MG63 (cell line): ENCODE results near the gene SPATA21. TPM values are rescaled to one million over a fixed set of nuclear protein-coding genes. Genes with fewer than 3 reads are reported as not detected.
"Not testable (repeated sequence)": the region's sequence is repeated elsewhere in the genome, so short reads cannot be mapped to it uniquely, and the experiment has no call there.

Source experiments
- DNase-seq: peaks from one replicate; pipeline ENCODE4 v3.0.0-alpha.2; 2020
- H3K27me3 ChIP-seq: fragments of 250-450 bp; sonication (Bioruptor Pico); 2 replicates; pipeline ENCODE4 v1.5.1; 2020; ENCODE audit warnings: mild to moderate bottlenecking, moderate library complexity
- H3K36me3 ChIP-seq: fragments of 250-450 bp; sonication (Bioruptor Pico); 2 replicates; pipeline ENCODE4 v1.5.1; 2020; ENCODE audit warnings: mild to moderate bottlenecking, moderate library complexity
- H3K4me3 ChIP-seq: fragments of 250-450 bp; sonication (Bioruptor Pico); 2 replicates; pipeline ENCODE4 v1.5.1; 2020; ENCODE audit warnings: mild to moderate bottlenecking, moderate library complexity
- H3K9me3 ChIP-seq: fragments of 250-450 bp; sonication (Bioruptor Pico); 2 replicates; pipeline ENCODE4 v1.5.1; 2020; ENCODE audit warnings: mild to moderate bottlenecking, moderate library complexity
- total RNA-seq: library from RNA; depleted of rRNA; stranded (reverse); fragments of >200 nt; shearing (Covaris generic); gene quantifications from 2 replicates; pipeline ENCODE4 v1.2.3, GENCODE V29; 2014; ENCODE audit warnings: low replicate concordance

The SPATA21 gene
- total RNA-seq, 1 experiment from 2014 or later = not detected

GRCh38 chr1:16459352-16459925 is 22.2 kb upstream of the SPATA21 start:
- peaks cover 46% of the 10 kb centered on the region for H3K36me3 ChIP-seq
- H3K9me3 ChIP-seq = no peaks in the 10 kb centered on the region
- no peaks in the 10 kb centered on the region for H3K27me3 ChIP-seq
- no peak overlapping the region for H3K4me3 ChIP-seq
- DNase-seq = no peak

- Histone ChIP-seq H3K9me3 (no peaks in the 10 kb centered on the region), H3K36me3 (peaks cover 49% of the 10 kb centered on the region), H3K27me3 (no peaks in the 10 kb centered on the region), H3K4me3 (no peak overlapping the region)
- no peak for DNase-seq
Measured at GRCh38 chr1:16458831-16459230, 21.6 kb upstream of the SPATA21 start.

DNA sequence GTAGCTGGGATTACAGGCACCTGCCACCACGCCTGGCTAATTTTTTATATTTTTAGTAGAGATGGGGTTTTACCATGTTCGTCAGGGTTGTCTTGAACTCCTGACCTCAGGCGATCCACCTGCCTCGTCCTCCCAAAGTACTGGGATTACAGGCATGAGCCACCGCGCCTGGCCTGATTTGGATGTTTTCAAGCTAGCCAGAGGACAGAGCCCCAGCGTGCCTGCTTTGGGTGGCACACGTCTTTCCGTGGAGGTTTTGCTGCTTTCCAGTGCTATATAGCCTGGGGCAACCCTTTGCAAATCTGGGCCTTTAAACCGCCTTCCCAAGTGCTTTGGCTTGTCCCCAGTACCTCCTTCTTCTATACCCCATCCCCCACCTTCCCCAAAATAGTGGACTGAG is 18.9 kb upstream of the SPATA21 start:
- not testable (repeated sequence) for H3K27me3 ChIP-seq, H3K4me3 ChIP-seq, H3K9me3 ChIP-seq, DNase-seq
- H3K36me3 ChIP-seq = peaks cover 51% of the 10 kb centered on the region

- peaks cover 56% of the 10 kb centered on the region for H3K36me3 ChIP-seq
- not testable (repeated sequence) for DNase-seq
Measured at GRCh38 chr1:16454909-16455308, 17.7 kb upstream of the SPATA21 start.

GRCh38 chr1:16451841-16452528 is 14.8 kb upstream of the SPATA21 start:
- Histone ChIP-seq H3K9me3 (no peaks in the 10 kb centered on the region), H3K36me3 (peaks cover 43% of the 10 kb centered on the region), H3K27me3 (no peaks in the 10 kb centered on the region), H3K4me3 (no peak overlapping the region)
- no peak for DNase-seq

More at GRCh38 chr1:16454909-16455308, 17.7 kb upstream of the SPATA21 start:
- not testable (repeated sequence) for H3K27me3 ChIP-seq, H3K4me3 ChIP-seq, H3K9me3 ChIP-seq

DNA sequence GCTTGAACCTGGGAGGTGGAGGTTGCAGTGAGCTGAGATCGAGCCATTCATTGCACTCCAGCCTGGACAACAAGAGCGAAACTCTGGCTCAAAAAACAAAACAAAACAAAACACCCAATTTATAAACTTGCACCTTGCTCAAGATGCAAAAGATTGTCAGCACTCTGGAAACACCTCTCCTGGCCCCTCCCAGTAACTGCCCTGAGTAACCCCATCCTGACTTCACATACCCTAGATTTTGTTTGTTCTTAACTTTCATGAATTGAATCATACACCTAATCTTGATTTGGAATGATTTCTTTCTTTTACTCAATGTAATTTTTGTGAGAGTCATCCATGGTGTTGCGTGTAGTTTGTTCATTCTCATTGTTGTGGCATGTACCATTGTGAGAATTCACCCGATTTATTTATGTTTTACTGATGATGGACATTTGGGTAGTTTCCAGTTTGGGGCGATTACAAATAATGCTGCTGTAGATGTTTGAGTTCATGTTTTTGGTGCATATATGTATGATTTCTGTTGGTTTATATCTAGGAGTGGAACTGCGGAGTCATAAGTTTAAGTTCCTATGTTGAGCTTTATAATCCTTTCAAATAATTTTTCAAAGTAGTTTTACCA is 13.7 kb upstream of the SPATA21 start:
- H3K4me3 ChIP-seq = no peak overlapping the region
- DNase-seq = no peak
- H3K9me3 ChIP-seq = no peaks in the 10 kb centered on the region
- H3K27me3 ChIP-seq = no peaks in the 10 kb centered on the region
- H3K36me3 ChIP-seq = peaks cover 37% of the 10 kb centered on the region

- Histone ChIP-seq H3K36me3 (peaks cover 47% of the 10 kb centered on the region), H3K4me3 (no peak overlapping the region), H3K27me3 (no peaks in the 10 kb centered on the region), H3K9me3 (no peaks in the 10 kb centered on the region)
- DNase-seq = no peak
Measured at GRCh38 chr1:16449666-16450065, 12.4 kb upstream of the SPATA21 start.

- no peaks in the 10 kb centered on the region for H3K27me3 ChIP-seq
- peaks cover 51% of the 10 kb centered on the region for H3K36me3 ChIP-seq
- no peak for DNase-seq
- H3K9me3 ChIP-seq = no peaks in the 10 kb centered on the region
- no peak overlapping the region for H3K4me3 ChIP-seq
Measured at GRCh38 chr1:16449065-16449464, 11.8 kb upstream of the SPATA21 start.

DNA sequence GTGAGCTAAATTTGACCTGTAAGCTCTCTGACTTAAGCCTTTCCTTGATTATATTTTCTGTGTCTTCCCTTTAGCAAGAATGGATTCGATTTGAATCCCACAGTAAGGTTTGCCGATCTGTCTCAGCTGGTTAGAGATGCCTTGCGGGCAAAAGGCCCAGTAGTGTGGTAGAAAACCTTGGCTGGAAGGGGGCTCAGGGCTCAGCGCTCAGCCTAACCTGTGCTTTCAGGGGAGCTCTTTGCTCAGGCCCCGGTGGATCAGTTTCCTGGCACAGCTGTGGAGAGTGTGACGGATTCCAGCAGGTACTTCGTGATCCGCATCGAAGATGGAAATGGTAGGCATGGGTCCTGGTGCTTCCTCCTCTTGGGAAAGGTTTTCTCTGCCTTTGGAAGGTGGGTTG is 10.4 kb upstream of the SPATA21 start:
- H3K9me3 ChIP-seq = no peaks in the 10 kb centered on the region
- H3K4me3 ChIP-seq = no peak overlapping the region
- peaks cover 51% of the 10 kb centered on the region for H3K36me3 ChIP-seq
- no peak for DNase-seq
- H3K27me3 ChIP-seq = no peaks in the 10 kb centered on the region

DNA sequence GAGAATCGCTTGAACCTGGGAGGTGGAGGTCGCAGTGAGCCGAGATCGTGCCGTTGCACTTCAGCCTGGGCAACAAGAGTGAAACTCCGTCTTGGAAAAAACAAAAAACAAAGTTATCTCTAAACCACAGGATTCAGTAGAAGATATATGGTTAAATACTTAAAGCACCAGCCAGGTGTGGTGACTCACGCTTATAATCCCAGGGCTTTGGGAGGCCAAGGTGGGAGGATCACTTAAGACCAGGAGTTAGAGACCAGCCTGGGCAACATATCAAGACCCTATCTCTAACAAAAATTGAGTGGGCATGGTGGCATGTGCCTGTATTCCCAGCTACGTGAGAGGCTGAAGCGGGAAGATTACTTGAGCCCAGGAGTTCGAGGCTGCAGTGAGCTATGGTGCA is 8.9 kb upstream of the SPATA21 start:
- H3K9me3 ChIP-seq = no peaks in the 10 kb centered on the region
- peaks cover 40% of the 10 kb centered on the region for H3K36me3 ChIP-seq
- H3K4me3 ChIP-seq = no peak overlapping the region
- no peak for DNase-seq
- no peaks in the 10 kb centered on the region for H3K27me3 ChIP-seq

GRCh38 chr1:16445052-16445451 is 7.8 kb upstream of the SPATA21 start:
- Histone ChIP-seq H3K9me3 (no peaks in the 10 kb centered on the region), H3K36me3 (peaks cover 36% of the 10 kb centered on the region), H3K4me3 (no peak overlapping the region), H3K27me3 (no peaks in the 10 kb centered on the region)
- no peak for DNase-seq

- Histone ChIP-seq H3K27me3 (no peaks in the 10 kb centered on the region), H3K4me3 (no peak overlapping the region), H3K36me3 (peaks cover 34% of the 10 kb centered on the region), H3K9me3 (no peaks in the 10 kb centered on the region)
- no peak for DNase-seq
Measured at GRCh38 chr1:16443975-16444770, 6.9 kb upstream of the SPATA21 start.

GRCh38 chr1:16442941-16443340 is 5.7 kb upstream of the SPATA21 start:
- no peak overlapping the region for H3K4me3 ChIP-seq
- DNase-seq = no peak
- H3K36me3 ChIP-seq = peaks cover 30% of the 10 kb centered on the region
- no peaks in the 10 kb centered on the region for H3K27me3 ChIP-seq
- no peaks in the 10 kb centered on the region for H3K9me3 ChIP-seq

DNA sequence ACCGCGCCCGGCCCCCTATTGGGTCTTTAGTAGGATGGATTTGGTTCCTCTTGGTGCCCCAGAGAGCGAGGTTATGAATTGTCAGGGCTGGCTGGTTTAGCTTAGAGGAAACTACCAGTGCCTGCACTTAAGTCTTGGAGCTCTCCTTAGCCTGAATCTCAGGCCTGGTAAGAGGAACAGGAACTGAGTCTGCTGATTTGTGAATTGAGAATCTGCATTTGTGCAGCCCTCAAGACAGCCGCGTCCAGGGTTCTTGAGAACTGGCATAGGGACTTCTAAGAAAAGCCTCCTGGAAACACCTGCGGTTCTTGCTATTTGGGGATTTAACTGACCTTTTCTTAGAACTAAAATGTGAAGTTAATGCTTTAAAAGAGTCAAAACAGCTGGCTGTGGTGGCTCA is 5.0 kb upstream of the SPATA21 start:
- H3K4me3 ChIP-seq = no peak overlapping the region
- peaks cover 28% of the 10 kb centered on the region for H3K36me3 ChIP-seq
- no peak for DNase-seq
- H3K9me3 ChIP-seq = no peaks in the 10 kb centered on the region
- no peaks in the 10 kb centered on the region for H3K27me3 ChIP-seq

DNA sequence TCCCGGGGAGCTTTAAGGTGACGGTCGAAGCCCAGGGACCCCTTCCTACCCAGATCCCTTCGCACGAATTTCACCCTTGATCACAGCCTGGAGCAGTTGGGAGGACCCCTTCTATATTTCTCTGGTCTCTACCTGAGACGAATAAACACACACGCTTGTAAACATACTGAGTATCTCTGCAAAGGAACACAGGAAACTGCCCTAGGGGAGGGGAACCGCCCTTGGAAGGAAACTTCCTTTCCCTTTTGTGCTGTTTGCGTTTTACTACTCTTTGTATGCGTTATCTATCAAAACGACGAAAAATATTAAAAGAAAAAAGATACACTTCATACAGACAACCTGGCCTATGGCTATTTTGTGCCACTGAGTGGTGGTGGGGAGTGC is 4.0 kb upstream of the SPATA21 start:
- Histone ChIP-seq H3K27me3 (no peaks in the 10 kb centered on the region), H3K4me3 (peak overlapping the region; percentile 85), H3K9me3 (no peaks in the 10 kb centered on the region), H3K36me3 (peaks cover 28% of the 10 kb centered on the region)
- DNase-seq = no peak

GRCh38 chr1:16440470-16441281 is 3.5 kb upstream of the SPATA21 start, which contains the start of gene NECAP2:
NECAP2 (plus strand) TSS chr1:16440724; CDS start chr1:16440762, 38 bp downstream.
- peak; percentile 93 for DNase-seq
- Histone ChIP-seq H3K9me3 (no peaks in the 10 kb centered on the region), H3K36me3 (peaks cover 27% of the 10 kb centered on the region), H3K27me3 (no peaks in the 10 kb centered on the region), H3K4me3 (peak within 1 kb of the TSS; percentile 85)
